Esophagus muscularis mucosa (tissue), 4 donors: ENCODE measurements around the gene VGLL4.

Experiments
- CTCF ChIP-seq, 3 experiments: fragments of 200-600 bp in 2 of 3; fragments of 450-650 bp in 1 of 3; sonication (generic) in 2 of 3; IDR thresholded peaks; one replicate each; pipeline ENCODE4 v1.5.1; 2017 to 2019; ENCODE audit warnings: antibody characterized with exemption in 3 of 3, mild to moderate bottlenecking in 2 of 3, moderate library complexity in 1 of 3
- EP300 ChIP-seq: sonication (generic); formaldehyde crosslinking; IDR thresholded peaks from one replicate; pipeline ENCODE4 v1.6.1; 2017; ENCODE audit warnings: antibody characterized with exemption
- POLR2A ChIP-seq: fragments of 450-650 bp; IDR thresholded peaks from one replicate; pipeline ENCODE4 v1.6.1; 2017; ENCODE audit warnings: antibody characterized with exemption, moderate library complexity, mild to moderate bottlenecking, low read depth
- POLR2AphosphoS5 ChIP-seq, 2 donors: sonication (generic); formaldehyde crosslinking; IDR thresholded peaks; one replicate each; pipeline ENCODE4 v1.6.1; 2017; ENCODE audit warnings: antibody characterized with exemption in 2 of 2

- TF ChIP-seq CTCF (IDR thresholded peaks at IDR 0.05) = no peak
- no peak for TF ChIP-seq POLR2A
- no peak for TF ChIP-seq EP300
- no peak for TF ChIP-seq POLR2AphosphoS5 (IDR thresholded peaks at IDR 0.05)
These were observed 2.4 kb downstream of the VGLL4 start for GRCh38 chr3:11641316-11641682.
